Measurements from ENCODE around the gene MAPK11.

Gene MAPK11

GRCh38 chr22:50221410-50222300 lies 48.5 kb downstream of the MAPK11 start:
- no peak for DNase-seq

GRCh38 chr22:50220603-50221409 lies 49.4 kb downstream of the MAPK11 start:
- no peak for DNase-seq

- DNase-seq: no peak
Observed at GRCh38 chr22:50219800-50220602, 50.2 kb downstream of the MAPK11 start.

- no peak for DNase-seq
Observed at GRCh38 chr22:50218996-50219727, 51.0 kb downstream of the MAPK11 start.

GRCh38 chr22:50218153-50218995 lies 51.8 kb downstream of the MAPK11 start:
- no peak for DNase-seq

- DNase-seq: no peak
Observed at GRCh38 chr22:50217543-50218152, 52.5 kb downstream of the MAPK11 start.

GRCh38 chr22:50216684-50217520 lies 53.3 kb downstream of the MAPK11 start:
- no peak for DNase-seq

- no peak for DNase-seq
Observed at GRCh38 chr22:50216055-50216683, 54.0 kb downstream of the MAPK11 start.

- no peak for DNase-seq
Observed at GRCh38 chr22:50215297-50216054, 54.7 kb downstream of the MAPK11 start.

All from SW 1271 (cell line).